ENCODE data around the gene CCDC24. TPM values are rescaled to one million over a fixed set of nuclear protein-coding genes. Genes with fewer than 3 reads are reported as not detected.

Gene CCDC24
- total and polyA plus RNA-seq, 4 donors: 0.92 to 4.2 (median 2.3) TPM

DNA sequence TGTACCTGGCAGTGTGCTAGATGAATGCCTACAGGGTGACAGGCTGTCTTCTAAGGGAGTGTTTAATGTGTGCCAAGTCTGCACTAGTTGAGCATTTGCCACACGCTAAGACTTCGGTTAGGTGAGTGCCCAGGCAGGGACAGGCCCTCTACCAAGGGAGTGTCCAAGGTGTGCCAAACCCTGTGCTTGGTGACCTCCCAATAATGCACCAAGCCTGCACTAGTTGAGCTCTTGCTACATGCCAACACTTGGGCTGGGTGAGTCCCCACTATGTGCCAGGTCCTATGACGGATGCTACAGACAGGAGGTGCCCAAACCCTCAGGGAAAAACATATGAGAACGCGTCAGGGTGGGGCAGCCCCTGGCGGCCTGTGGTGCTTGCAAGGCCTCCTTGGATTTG lies 29.1 kb downstream of the CCDC24 start:
- Histone ChIP-seq H3K4me1 (ENCODE audit: control insufficient read depth in 4 of 4, insufficient read depth in 4 of 4, low read length in 3 of 4) (no peaks in the 10 kb centered on the region), H3K9ac (ENCODE audit: low read depth in 1 of 2, low read length in 2 of 2) (no peak overlapping the region), H3K27ac (ENCODE audit: low read depth in 1 of 2, low read length in 2 of 2) (no peak overlapping the region), H3K4me3 (ENCODE audit: low read depth in 1 of 3, low read length in 3 of 3) (no peak overlapping the region), H3K27me3 (ENCODE audit: control insufficient read depth in 4 of 4, insufficient read depth in 4 of 4, low read length in 3 of 4) (no peaks in the 10 kb centered on the region), H3K9me3 (ENCODE audit: control insufficient read depth in 4 of 4, low read length in 3 of 4) (no peaks in the 10 kb centered on the region), H3K36me3 (ENCODE audit: control insufficient read depth in 4 of 4, insufficient read depth in 3 of 4, low read depth in 1 of 4, low read length in 3 of 4) (no peaks in the 10 kb centered on the region)
- TF ChIP-seq RXRA (IDR thresholded peaks at IDR 0.05) (no peak), EGR1 (IDR thresholded peaks at IDR 0.05; ENCODE audit: low read depth in 2 of 2) (no peak), TAF1 (conservative IDR thresholded peaks at IDR 0.05) (no peak), YY1 (IDR thresholded peaks at IDR 0.05) (no peak), HNF4A (conservative IDR thresholded peaks at IDR 0.05) (no peak), FOXA1 (IDR thresholded peaks at IDR 0.05) (no peak), JUND (IDR thresholded peaks at IDR 0.05) (no peak), FOXA2 (IDR thresholded peaks at IDR 0.05) (no peak), GABPA (IDR thresholded peaks at IDR 0.05 in 1 of 2, conservative IDR thresholded peaks at IDR 0.05 in 1 of 2) (no peak), RAD21 (IDR thresholded peaks at IDR 0.05) (no peak), HNF4G (IDR thresholded peaks at IDR 0.05) (no peak), NR2F2 (IDR thresholded peaks at IDR 0.05) (no peak), SP1 (IDR thresholded peaks at IDR 0.05) (no peak)
- TF ChIP-seq, protein P1, sequence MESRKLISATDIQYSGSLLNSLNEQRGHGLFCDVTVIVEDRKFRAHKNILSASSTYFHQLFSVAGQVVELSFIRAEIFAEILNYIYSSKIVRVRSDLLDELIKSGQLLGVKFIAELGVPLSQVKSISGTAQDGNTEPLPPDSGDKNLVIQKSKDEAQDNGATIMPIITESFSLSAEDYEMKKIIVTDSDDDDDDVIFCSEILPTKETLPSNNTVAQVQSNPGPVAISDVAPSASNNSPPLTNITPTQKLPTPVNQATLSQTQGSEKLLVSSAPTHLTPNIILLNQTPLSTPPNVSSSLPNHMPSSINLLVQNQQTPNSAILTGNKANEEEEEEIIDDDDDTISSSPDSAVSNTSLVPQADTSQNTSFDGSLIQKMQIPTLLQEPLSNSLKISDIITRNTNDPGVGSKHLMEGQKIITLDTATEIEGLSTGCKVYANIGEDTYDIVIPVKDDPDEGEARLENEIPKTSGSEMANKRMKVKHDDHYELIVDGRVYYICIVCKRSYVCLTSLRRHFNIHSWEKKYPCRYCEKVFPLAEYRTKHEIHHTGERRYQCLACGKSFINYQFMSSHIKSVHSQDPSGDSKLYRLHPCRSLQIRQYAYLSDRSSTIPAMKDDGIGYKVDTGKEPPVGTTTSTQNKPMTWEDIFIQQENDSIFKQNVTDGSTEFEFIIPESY (IDR thresholded peaks at IDR 0.05): no peak
- TF ChIP-seq, protein P2, sequence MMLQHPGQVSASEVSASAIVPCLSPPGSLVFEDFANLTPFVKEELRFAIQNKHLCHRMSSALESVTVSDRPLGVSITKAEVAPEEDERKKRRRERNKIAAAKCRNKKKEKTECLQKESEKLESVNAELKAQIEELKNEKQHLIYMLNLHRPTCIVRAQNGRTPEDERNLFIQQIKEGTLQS (IDR thresholded peaks at IDR 0.05): no peak
- TF ChIP-seq, protein P3, sequence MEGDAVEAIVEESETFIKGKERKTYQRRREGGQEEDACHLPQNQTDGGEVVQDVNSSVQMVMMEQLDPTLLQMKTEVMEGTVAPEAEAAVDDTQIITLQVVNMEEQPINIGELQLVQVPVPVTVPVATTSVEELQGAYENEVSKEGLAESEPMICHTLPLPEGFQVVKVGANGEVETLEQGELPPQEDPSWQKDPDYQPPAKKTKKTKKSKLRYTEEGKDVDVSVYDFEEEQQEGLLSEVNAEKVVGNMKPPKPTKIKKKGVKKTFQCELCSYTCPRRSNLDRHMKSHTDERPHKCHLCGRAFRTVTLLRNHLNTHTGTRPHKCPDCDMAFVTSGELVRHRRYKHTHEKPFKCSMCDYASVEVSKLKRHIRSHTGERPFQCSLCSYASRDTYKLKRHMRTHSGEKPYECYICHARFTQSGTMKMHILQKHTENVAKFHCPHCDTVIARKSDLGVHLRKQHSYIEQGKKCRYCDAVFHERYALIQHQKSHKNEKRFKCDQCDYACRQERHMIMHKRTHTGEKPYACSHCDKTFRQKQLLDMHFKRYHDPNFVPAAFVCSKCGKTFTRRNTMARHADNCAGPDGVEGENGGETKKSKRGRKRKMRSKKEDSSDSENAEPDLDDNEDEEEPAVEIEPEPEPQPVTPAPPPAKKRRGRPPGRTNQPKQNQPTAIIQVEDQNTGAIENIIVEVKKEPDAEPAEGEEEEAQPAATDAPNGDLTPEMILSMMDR (IDR thresholded peaks at IDR 0.05; ENCODE audit: low read depth, low read length, missing input control): no peak
- TF ChIP-seq, protein P4, sequence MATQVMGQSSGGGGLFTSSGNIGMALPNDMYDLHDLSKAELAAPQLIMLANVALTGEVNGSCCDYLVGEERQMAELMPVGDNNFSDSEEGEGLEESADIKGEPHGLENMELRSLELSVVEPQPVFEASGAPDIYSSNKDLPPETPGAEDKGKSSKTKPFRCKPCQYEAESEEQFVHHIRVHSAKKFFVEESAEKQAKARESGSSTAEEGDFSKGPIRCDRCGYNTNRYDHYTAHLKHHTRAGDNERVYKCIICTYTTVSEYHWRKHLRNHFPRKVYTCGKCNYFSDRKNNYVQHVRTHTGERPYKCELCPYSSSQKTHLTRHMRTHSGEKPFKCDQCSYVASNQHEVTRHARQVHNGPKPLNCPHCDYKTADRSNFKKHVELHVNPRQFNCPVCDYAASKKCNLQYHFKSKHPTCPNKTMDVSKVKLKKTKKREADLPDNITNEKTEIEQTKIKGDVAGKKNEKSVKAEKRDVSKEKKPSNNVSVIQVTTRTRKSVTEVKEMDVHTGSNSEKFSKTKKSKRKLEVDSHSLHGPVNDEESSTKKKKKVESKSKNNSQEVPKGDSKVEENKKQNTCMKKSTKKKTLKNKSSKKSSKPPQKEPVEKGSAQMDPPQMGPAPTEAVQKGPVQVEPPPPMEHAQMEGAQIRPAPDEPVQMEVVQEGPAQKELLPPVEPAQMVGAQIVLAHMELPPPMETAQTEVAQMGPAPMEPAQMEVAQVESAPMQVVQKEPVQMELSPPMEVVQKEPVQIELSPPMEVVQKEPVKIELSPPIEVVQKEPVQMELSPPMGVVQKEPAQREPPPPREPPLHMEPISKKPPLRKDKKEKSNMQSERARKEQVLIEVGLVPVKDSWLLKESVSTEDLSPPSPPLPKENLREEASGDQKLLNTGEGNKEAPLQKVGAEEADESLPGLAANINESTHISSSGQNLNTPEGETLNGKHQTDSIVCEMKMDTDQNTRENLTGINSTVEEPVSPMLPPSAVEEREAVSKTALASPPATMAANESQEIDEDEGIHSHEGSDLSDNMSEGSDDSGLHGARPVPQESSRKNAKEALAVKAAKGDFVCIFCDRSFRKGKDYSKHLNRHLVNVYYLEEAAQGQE (IDR thresholded peaks at IDR 0.05): no peak
- TF ChIP-seq, protein P5, sequence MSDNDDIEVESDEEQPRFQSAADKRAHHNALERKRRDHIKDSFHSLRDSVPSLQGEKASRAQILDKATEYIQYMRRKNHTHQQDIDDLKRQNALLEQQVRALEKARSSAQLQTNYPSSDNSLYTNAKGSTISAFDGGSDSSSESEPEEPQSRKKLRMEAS (IDR thresholded peaks at IDR 0.05): no peak
- WGBS: 88% methylated on average over 6 of the region's 6 CpGs
- DNase-seq (ENCODE audit: low spot score): no peak
